Iris pigment epithelial cell (primary cell): ENCODE measurements around the gene CCNI.

Source experiments
- DNase-seq: peaks from one replicate; pipeline ENCODE4 v3.0.0-alpha.2; 2011; ENCODE audit warnings: low read depth

The CCNI gene

GRCh38 chr4:77007358-77008230 lies 68.2 kb downstream of the CCNI start:
- peak; percentile 95 for DNase-seq

GRCh38 chr4:77006753-77007353 lies 68.9 kb downstream of the CCNI start:
- no peak for DNase-seq

- peak; percentile 50 for DNase-seq
Observed at GRCh38 chr4:77003400-77003799, 72.4 kb downstream of the CCNI start.

DNA sequence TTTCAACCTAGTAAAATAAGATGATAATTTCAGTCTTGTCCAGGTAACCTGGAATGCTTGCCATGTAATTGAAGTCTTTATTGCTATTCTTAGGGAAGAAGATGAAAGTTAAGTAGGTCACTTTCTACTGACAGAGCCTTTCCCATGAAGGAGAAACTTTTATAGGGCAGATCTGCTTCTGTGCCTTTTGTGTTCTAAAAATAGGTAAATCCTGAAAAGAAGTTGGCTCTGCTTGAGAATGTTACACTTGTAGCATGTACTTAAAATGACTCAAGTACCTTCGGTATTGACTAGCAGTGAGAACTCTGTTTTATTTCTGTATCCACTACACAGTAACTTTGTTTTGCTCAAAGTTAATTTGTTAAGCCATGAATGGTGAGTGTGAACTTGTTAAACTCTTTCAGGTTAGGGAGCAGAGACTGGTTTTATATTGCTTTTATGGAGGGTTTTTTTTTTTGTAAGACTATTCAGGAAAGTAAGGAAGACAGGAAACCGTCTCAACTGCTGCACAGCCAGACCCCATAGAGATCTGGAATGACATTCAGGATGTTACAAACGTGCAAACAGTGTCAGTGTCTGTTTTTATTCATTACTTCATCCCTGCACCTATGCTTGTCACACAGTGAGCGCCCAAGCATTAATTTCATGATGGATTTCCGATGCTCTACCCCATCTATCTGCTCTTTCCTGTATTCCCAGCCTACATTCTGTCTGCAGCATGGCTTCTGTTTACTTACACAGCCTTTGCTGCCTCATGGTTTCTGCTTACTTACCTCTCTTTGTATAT lies 73.3 kb downstream of the CCNI start:
- DNase-seq = peak; percentile 50

DNA sequence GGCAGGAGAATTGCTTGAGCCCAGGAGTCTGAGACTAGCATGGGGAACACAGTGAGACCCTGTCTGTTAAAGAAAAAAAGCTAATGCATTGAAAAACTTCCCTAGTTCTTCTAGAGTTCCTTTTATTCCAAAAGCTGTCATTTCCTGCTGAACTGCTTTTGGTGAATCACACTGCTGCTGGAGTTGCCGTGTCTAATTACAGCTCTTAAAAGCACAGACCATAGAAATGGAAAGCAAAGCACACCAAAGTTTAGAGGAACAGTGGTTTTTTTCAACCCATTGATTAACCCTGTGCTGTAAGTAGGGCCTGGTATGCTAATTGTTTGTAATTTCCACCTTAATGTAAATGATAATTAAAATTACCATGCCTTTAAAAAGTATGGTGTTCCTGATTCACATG lies 73.9 kb downstream of the CCNI start:
- DNase-seq = peak; percentile 86

DNA sequence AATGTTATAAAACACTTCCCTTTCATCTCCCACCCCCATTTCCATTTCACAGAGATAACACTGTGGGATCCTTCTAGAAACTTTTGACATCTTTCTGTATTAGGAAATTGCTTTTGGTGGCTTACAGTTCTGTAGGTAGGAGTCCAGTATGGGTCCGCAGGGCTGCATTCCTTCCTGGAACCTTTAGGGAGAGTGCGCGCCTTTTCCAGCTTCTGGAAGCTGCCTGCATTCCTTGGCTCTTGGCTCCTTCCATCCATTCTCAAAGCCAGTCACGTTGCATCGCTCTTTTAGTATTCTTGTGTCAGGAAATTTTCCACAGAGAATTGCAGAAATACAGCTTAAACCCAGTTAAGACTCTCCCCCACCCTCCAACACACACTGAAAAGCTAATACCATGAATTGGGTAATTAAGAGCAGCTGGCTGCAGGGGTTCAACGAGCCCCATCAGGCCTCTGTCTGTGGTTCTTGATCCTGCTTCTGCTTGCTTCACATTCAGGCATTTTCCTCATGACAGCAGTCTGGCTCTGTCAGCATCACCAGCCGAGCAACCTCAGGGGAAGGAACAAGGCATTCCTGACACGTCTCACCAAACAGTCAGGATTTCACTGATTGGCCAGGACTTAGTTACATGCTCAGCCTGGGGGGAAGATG lies 77.4 kb downstream of the CCNI start:
- DNase-seq = peak; percentile 69

DNA sequence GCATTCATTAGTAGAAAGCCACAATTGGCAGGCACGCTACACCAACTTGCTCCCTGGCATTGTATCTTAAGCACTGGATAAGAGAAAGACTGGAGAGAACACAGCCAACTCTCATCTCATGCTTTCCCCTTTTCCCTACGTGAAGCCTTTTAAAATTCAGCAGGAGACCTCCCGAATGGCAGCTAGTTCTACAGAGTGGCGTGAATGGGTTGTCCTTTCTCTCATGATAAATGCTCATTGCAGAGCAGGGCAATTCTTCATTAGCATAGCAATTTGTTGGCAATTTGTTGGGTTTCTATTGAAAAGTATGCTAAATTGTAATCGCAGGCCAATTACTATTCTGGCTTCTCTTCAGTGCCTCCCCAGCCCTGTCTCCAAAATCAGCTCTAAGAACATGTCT lies 78.3 kb downstream of the CCNI start:
- DNase-seq = no peak
